ENCODE results near the gene GDPD5. TPM values are rescaled to one million over a fixed set of nuclear protein-coding genes. Genes with fewer than 3 reads are reported as not detected.

The GDPD5 gene
- total RNA-seq, 1 donor from 2014 or later, result 36.6 TPM

DNA sequence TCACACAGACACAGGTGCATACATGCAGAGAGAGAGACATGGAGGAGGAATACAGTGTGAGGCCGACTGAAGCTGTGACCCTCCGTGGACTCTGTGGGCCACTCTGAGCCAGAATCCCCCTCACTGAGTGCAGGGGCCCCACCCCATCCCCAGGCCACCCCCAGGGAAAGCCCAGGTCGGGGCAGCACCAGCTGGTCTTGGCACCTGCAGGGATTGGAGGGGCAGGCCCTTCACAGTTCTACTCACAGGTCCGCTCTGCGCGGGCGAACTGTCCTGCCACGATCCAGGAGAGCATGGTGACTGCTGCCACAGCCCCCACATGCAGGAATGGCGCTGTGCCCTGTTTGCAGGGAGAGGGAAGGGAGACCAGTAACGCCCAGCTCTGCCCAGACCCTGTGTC is 76.5 kb downstream of the GDPD5 start:
- no peaks in the 10 kb centered on the region for H3K36me3 ChIP-seq
- H3K4me1 ChIP-seq, result no peaks in the 10 kb centered on the region
- H3K4me3 ChIP-seq, result no peak overlapping the region
- no peaks in the 10 kb centered on the region for H3K27me3 ChIP-seq
- no peaks in the 10 kb centered on the region for H3K9me3 ChIP-seq
- H3K27ac ChIP-seq, result no peak overlapping the region
- TF ChIP-seq POLR2AphosphoS5 (IDR thresholded peaks at IDR 0.05; ENCODE audit: insufficient read depth in 1 of 2, low read depth in 1 of 2), result no peak
- TF ChIP-seq, protein P1, sequence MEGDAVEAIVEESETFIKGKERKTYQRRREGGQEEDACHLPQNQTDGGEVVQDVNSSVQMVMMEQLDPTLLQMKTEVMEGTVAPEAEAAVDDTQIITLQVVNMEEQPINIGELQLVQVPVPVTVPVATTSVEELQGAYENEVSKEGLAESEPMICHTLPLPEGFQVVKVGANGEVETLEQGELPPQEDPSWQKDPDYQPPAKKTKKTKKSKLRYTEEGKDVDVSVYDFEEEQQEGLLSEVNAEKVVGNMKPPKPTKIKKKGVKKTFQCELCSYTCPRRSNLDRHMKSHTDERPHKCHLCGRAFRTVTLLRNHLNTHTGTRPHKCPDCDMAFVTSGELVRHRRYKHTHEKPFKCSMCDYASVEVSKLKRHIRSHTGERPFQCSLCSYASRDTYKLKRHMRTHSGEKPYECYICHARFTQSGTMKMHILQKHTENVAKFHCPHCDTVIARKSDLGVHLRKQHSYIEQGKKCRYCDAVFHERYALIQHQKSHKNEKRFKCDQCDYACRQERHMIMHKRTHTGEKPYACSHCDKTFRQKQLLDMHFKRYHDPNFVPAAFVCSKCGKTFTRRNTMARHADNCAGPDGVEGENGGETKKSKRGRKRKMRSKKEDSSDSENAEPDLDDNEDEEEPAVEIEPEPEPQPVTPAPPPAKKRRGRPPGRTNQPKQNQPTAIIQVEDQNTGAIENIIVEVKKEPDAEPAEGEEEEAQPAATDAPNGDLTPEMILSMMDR (IDR thresholded peaks at IDR 0.05), result no peak
- no peak for TF ChIP-seq POLR2A (IDR thresholded peaks at IDR 0.05)
- no peak for DNase-seq (ENCODE audit: extremely low spot score in 2 of 2)
- intact Hi-C loops (cut with DNase I), result no loop called here

DNA sequence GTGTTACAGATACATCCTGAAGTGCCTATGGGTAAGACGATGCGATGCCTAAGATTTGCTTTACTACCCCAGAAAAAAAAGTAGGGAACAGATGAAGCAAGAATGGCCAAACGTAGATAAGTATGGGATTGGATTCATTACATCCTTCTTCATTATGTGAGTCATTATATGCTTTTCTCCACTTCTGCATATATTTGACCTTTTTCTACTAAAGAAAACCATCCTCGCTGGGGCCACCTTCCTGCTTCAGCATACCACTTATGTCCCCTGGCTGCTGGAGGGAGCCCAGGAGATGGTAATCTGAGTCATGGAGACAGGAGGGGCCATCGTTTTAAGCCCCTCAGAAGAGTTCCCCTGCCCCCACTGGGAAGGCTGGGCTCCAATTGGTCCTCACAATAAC is 78.3 kb downstream of the GDPD5 start:
- H3K9me3 ChIP-seq, result no peaks in the 10 kb centered on the region
- no peak for DNase-seq (ENCODE audit: extremely low spot score in 2 of 2)

DNA sequence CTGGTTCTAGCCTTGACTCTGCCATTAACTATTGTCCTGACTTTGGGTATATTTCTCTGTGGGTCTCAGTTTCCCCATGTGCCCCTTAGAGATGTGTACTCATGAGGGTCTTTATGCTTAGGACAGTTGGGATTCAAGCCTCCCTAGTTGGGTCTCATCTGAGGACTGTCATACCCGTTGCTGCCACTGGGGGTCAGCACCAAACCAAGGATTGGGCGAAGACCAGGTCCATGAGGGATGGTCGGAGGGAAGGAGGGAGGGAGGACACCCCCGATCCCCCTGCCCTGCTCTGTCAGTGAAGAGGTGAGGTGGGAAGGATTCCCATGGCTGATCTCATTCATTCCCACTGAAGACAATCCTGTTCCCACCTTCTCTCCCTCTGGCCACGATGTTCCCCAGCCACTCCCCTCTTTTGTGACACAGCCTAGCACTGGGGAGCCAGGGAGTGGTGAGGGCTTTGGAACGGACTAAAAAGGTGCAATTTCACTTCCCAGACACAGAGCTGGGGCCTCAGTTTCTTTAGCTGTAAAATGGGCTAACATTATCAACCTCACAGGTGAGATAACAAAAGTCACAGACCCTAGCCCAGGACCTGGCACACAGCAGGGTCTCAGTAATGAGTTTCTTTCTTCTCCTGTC is 80.3 kb downstream of the GDPD5 start:
- no peaks in the 10 kb centered on the region for H3K4me1 ChIP-seq
- no peak overlapping the region for H3K27ac ChIP-seq
- no peak overlapping the region for H3K4me3 ChIP-seq
- no peak for DNase-seq (ENCODE audit: extremely low spot score in 2 of 2)
- H3K9me3 ChIP-seq, result no peaks in the 10 kb centered on the region
- H3K27me3 ChIP-seq, result no peaks in the 10 kb centered on the region
- TF ChIP-seq POLR2AphosphoS5 (IDR thresholded peaks at IDR 0.05; ENCODE audit: insufficient read depth in 1 of 2, low read depth in 1 of 2), result no peak
- TF ChIP-seq, protein P1 (IDR thresholded peaks at IDR 0.05), result peak; percentile 91 to 97 (median 96)
- intact Hi-C loops (cut with DNase I), result loop anchor here (2.0 kb wide), 1 partner anchor 87 kb away; no protein-coding TSS in a partner anchor
- no peaks in the 10 kb centered on the region for H3K36me3 ChIP-seq

More for the DNA sequence above, 78.3 kb downstream of the GDPD5 start:
- TF ChIP-seq, protein P1 (IDR thresholded peaks at IDR 0.05), result no peak
- no peak for TF ChIP-seq POLR2AphosphoS5 (IDR thresholded peaks at IDR 0.05; ENCODE audit: insufficient read depth in 1 of 2, low read depth in 1 of 2)
- TF ChIP-seq POLR2A (IDR thresholded peaks at IDR 0.05), result no peak
- intact Hi-C loops (cut with DNase I), result no loop called here
- Histone ChIP-seq H3K4me3 (no peak overlapping the region), H3K36me3 (no peaks in the 10 kb centered on the region), H3K4me1 (no peaks in the 10 kb centered on the region), H3K27me3 (no peaks in the 10 kb centered on the region), H3K27ac (no peak overlapping the region)

DNA sequence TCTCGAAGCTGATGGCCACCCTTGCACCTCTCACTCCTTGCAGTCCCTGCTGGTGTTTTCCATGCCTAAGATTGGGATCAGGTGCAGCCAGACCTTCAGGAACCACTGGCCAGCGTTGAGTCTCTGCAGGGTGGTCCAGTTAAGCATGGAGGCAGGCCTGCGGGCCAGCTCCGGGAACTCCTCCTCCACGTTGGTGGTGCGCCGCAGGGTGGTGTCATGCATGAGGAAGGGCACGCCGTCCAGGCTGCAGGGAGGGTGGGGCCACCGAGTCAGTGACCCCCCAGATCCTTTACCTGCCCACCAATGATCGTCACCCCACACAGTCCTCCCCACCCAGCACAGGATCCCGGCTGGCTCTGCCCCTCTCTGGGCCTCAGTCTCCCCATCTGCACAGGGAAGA is 82.7 kb downstream of the GDPD5 start:
- Histone ChIP-seq H3K27ac (no peak overlapping the region), H3K27me3 (no peaks in the 10 kb centered on the region), H3K9me3 (no peaks in the 10 kb centered on the region), H3K4me1 (no peaks in the 10 kb centered on the region), H3K36me3 (no peaks in the 10 kb centered on the region), H3K4me3 (no peak overlapping the region)
- intact Hi-C loops (cut with DNase I), result no loop called here
- TF ChIP-seq POLR2AphosphoS5 (IDR thresholded peaks at IDR 0.05; ENCODE audit: insufficient read depth in 1 of 2, low read depth in 1 of 2) (no peak), POLR2A (IDR thresholded peaks at IDR 0.05) (no peak)
- TF ChIP-seq, protein P1 (IDR thresholded peaks at IDR 0.05), result no peak
- DNase-seq (ENCODE audit: extremely low spot score in 2 of 2), result no peak

DNA sequence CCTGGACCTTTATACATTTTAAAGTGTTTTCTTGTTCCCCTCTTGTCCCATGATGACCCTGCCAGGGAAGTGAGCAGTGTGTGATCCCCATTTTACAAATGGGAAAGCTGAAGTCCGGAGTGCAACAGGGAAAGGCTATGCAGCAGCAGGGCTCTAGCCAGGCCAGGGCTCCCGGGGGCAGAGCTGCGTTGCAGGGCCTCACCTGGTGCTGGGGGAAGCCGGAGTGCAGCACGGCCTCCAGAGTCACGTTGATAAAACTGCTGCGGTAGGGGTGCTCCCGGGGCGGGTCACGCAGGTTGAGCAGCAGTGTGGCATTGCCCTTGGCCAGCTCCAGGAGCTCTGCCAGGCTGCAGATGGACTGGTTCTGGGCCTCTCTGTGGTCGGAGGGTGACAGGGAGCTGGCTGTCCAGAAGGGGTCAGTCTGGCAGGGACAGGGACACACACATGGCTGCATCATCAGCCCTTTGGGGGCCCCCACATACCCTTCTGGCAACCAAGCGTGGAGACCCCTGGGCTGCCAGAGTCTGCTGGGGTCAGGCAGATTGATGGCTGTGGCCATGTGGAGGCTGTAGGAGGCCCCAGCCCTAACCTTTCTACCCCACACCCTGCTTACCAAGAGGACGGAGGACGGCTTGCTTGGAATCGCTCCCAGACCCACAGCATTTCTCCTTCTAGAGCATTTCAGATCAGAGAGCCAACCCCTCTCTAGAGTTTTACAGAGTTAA is 83.4 kb downstream of the GDPD5 start:
- no peaks in the 10 kb centered on the region for H3K27me3 ChIP-seq
- no peak for DNase-seq (ENCODE audit: extremely low spot score in 2 of 2)
- H3K36me3 ChIP-seq, result no peaks in the 10 kb centered on the region
- TF ChIP-seq POLR2A (IDR thresholded peaks at IDR 0.05) (no peak), POLR2AphosphoS5 (IDR thresholded peaks at IDR 0.05; ENCODE audit: insufficient read depth in 1 of 2, low read depth in 1 of 2) (no peak)
- TF ChIP-seq, protein P1 (IDR thresholded peaks at IDR 0.05), result no peak
- H3K4me1 ChIP-seq, result no peaks in the 10 kb centered on the region
- intact Hi-C loops (cut with DNase I), result no loop called here
- H3K4me3 ChIP-seq, result no peak overlapping the region
- H3K27ac ChIP-seq, result no peak overlapping the region
- H3K9me3 ChIP-seq, result no peaks in the 10 kb centered on the region

Measured in vagina (tissue), 2 donors.